Subcutaneous abdominal adipose tissue (tissue), 5 donors: ENCODE measurements around the gene ARHGEF40.

Source experiments
- H3K27ac ChIP-seq: one replicate; pipeline ENCODE4 v1.7.0; 2013; ENCODE audit warnings: low read depth, mild to moderate bottlenecking, inconsistent platforms, low read length, moderate library complexity
- H3K27me3 ChIP-seq, 5 donors: one replicate each; pipeline ENCODE4 v1.7.0; 2013; ENCODE audit warnings: low read length in 5 of 5, inconsistent platforms in 1 of 5; ENCODE audit not compliant: control insufficient read depth in 5 of 5, insufficient read depth in 4 of 5
- H3K36me3 ChIP-seq, 5 donors: one replicate each; pipeline ENCODE4 v1.7.0; 2013; ENCODE audit warnings: low read length in 5 of 5; ENCODE audit not compliant: control insufficient read depth in 5 of 5, insufficient read depth in 5 of 5
- H3K4me1 ChIP-seq, 5 donors: one replicate each; pipeline ENCODE4 v1.7.0; 2013; ENCODE audit warnings: low read length in 5 of 5, mild to moderate bottlenecking in 3 of 5, moderate library complexity in 1 of 5; ENCODE audit not compliant: control insufficient read depth in 5 of 5, insufficient read depth in 5 of 5
- H3K4me3 ChIP-seq, 5 donors: one replicate each; pipeline ENCODE4 v1.7.0; 2013; ENCODE audit warnings: low read length in 5 of 5, low read depth in 1 of 5
- H3K9ac ChIP-seq, 5 donors: one replicate each; pipeline ENCODE4 v1.7.0; 2013; ENCODE audit warnings: low read length in 5 of 5, mild to moderate bottlenecking in 4 of 5, moderate library complexity in 3 of 5
- H3K9me3 ChIP-seq, 5 donors: one replicate each; pipeline ENCODE4 v1.7.0; 2013; ENCODE audit warnings: low read length in 5 of 5; ENCODE audit not compliant: control insufficient read depth in 5 of 5
- donor health status: healthy.
- donor health status: healthy.
- donor health status: healthy.
- donor health status: healthy.
- donor health status: healthy.

The ARHGEF40 gene

DNA sequence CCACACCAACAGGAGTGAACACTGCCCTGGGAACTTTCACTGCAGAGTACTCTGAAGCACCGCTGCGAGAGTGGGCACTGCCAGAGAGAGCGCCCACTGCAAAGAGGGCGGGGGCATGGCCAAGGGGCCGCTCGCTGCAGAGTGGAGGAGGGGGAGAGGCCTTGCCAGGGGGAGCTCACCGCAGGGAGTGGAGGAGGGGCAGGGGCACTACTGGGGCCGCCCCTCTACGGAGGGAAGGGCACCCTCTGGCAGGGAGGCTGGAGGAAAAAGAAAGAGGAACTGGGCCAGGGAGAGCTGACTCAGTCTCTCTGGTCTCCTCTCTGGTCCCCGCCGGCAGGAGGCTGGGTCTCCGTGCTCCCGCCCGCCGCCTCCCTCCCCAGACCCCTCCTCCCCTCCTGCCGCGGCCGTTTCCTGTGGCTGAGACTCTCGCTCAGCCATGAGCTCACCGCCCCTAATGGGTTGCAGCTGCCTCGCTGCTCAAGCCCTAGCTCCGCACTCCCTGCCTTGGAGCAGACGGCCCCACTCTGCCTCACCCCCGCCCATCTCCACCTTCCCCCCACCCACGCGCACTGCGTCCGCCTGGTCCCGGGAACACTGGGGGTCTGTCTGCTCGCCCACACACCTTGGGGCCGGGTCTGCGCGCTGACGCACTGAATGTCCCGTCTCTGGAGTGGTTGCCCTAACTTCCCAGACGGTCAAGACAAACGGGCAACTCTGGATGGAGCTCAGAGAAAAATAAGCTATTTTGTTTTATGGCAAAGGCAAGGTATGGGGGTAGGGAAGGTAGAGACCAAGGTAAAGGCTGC is 1.3 kb downstream of the ARHGEF40 start:
- Histone ChIP-seq H3K9ac (peak overlapping the region; percentile 89 to 93 (median 91)), H3K9me3 (no peaks in the 10 kb centered on the region), H3K27me3 (no peaks in the 10 kb centered on the region), H3K27ac (peak overlapping the region; percentile 98), H3K4me1 (peaks cover 16 to 57% (median 45%) of the 10 kb centered on the region in 5 donors), H3K4me3 (peak overlapping the region; percentile 78 to 88 (median 86)), H3K36me3 (peaks cover 4 to 42% (median 36%) of the 10 kb centered on the region in 5 donors)

GRCh38 chr14:21072031-21072473 is 1.9 kb downstream of the ARHGEF40 start:
- H3K27me3 ChIP-seq = no peaks in the 10 kb centered on the region
- H3K4me3 ChIP-seq = peak overlapping the region; percentile 48 to 88 (median 86)
- peak overlapping the region; percentile 98 for H3K27ac ChIP-seq
- H3K9me3 ChIP-seq = no peaks in the 10 kb centered on the region
- H3K4me1 ChIP-seq = peaks cover 16 to 57% (median 45%) of the 10 kb centered on the region in 5 donors
- H3K9ac ChIP-seq = peak overlapping the region in 4 of 5 donors; percentile 51 to 91 (median 74)
- H3K36me3 ChIP-seq = peaks cover 4 to 48% (median 41%) of the 10 kb centered on the region in 5 donors

DNA sequence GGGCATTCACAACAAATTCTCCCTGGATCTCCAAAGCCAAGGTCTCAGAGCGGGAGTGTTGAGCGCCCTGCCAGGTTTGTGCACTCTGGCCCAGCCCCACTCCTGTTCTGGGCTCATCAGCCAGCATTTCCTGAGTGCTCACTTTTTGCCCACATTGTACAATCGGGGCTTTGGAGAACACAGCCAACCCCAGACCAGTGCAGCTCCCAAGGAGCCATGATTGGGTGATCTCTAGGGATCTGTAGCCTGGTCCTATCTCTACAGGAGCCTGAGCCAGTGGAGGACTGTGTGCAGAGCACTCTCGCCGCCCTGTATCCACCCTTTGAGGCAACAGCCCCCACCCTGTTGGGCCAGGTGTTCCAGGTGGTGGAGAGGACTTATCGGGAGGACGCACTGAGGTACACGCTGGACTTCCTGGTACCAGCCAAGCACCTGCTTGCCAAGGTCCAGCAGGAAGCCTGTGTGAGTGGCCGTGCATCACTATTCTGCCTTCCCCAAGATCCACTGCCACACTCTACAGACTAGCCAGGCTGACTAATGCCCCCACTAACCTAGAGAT is 2.8 kb downstream of the ARHGEF40 start:
- peak overlapping the region in 1 of 5 donors; percentile 84 for H3K9ac ChIP-seq
- peaks cover 16 to 57% (median 45%) of the 10 kb centered on the region in 5 donors for H3K4me1 ChIP-seq
- H3K9me3 ChIP-seq = no peaks in the 10 kb centered on the region
- H3K27me3 ChIP-seq = no peaks in the 10 kb centered on the region
- H3K4me3 ChIP-seq = peak overlapping the region in 1 of 5 donors; percentile 48
- H3K36me3 ChIP-seq = peaks cover 11 to 56% (median 48%) of the 10 kb centered on the region in 5 donors
- peak overlapping the region; percentile 98 for H3K27ac ChIP-seq

- Histone ChIP-seq H3K27ac (no peak overlapping the region), H3K4me3 (no peak overlapping the region), H3K36me3 (peaks cover 11 to 67% (median 58%) of the 10 kb centered on the region in 5 donors), H3K4me1 (peaks cover 14 to 50% (median 38%) of the 10 kb centered on the region in 5 donors), H3K9ac (peak overlapping the region in 1 of 5 donors; percentile 38), H3K9me3 (no peaks in the 10 kb centered on the region), H3K27me3 (no peaks in the 10 kb centered on the region)
Observed at GRCh38 chr14:21073921-21074320, 3.8 kb downstream of the ARHGEF40 start.

- Histone ChIP-seq H3K4me3 (no peak overlapping the region), H3K27ac (no peak overlapping the region), H3K9ac (peak overlapping the region in 1 of 5 donors; percentile 41), H3K4me1 (peaks cover 14 to 43% (median 30%) of the 10 kb centered on the region in 5 donors), H3K27me3 (no peaks in the 10 kb centered on the region), H3K9me3 (no peaks in the 10 kb centered on the region), H3K36me3 (peaks cover 12 to 74% (median 65%) of the 10 kb centered on the region in 5 donors)
Observed at GRCh38 chr14:21074398-21075272, 4.5 kb downstream of the ARHGEF40 start.

- Histone ChIP-seq H3K9ac (no peak overlapping the region), H3K27ac (peak overlapping the region; percentile 27), H3K9me3 (no peaks in the 10 kb centered on the region)
Observed at GRCh38 chr14:21075719-21076437, 5.8 kb downstream of the ARHGEF40 start.

GRCh38 chr14:21077672-21078071 is 7.6 kb downstream of the ARHGEF40 start:
- Histone ChIP-seq H3K27ac (no peak overlapping the region), H3K4me3 (no peak overlapping the region), H3K9me3 (no peaks in the 10 kb centered on the region), H3K27me3 (no peaks in the 10 kb centered on the region), H3K36me3 (peaks cover 15 to 100% (median 95%) of the 10 kb centered on the region in 5 donors), H3K9ac (no peak overlapping the region), H3K4me1 (peaks cover 4 to 27% (median 6%) of the 10 kb centered on the region in 5 donors)

More at GRCh38 chr14:21075719-21076437, 5.8 kb downstream of the ARHGEF40 start:
- Histone ChIP-seq H3K4me3 (no peak overlapping the region), H3K4me1 (peaks cover 14 to 37% (median 22%) of the 10 kb centered on the region in 5 donors), H3K36me3 (peaks cover 15 to 86% (median 78%) of the 10 kb centered on the region in 5 donors), H3K27me3 (no peaks in the 10 kb centered on the region)

DNA sequence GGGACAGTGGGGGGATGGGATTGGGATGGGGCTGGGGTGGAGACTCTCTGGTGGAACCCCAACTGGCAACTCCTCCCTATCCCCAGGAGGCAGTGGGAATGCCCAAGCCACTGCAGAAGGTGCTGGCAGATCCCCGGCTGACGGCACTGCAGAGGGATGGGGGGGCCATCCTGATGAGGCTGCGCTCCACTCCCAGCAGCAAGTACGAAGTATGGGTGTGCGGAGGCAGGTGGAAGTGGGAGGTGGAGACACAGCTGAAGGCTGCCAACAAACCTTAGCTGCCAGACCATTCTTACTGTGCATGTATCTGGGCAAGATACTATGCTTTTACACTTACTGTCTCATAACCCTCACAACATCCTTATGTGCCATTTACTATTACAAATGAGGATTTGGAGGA is 8.2 kb downstream of the ARHGEF40 start:
- no peak overlapping the region for H3K27ac ChIP-seq

GRCh38 chr14:21078726-21079125 is 8.6 kb downstream of the ARHGEF40 start:
- Histone ChIP-seq H3K4me3 (no peak overlapping the region), H3K4me1 (peaks cover 0 to 22% (median under 1%) of the 10 kb centered on the region in 5 donors), H3K9ac (no peak overlapping the region), H3K36me3 (peaks cover 15 to 98% (median 94%) of the 10 kb centered on the region in 5 donors), H3K9me3 (no peaks in the 10 kb centered on the region), H3K27ac (no peak overlapping the region), H3K27me3 (no peaks in the 10 kb centered on the region)

More for the DNA sequence above, 8.2 kb downstream of the ARHGEF40 start:
- H3K4me1 ChIP-seq = peaks cover 0 to 25% (median 0%) of the 10 kb centered on the region in 5 donors
- peaks cover 15 to 99% (median 94%) of the 10 kb centered on the region in 5 donors for H3K36me3 ChIP-seq
- no peak overlapping the region for H3K4me3 ChIP-seq
- no peaks in the 10 kb centered on the region for H3K27me3 ChIP-seq
- no peaks in the 10 kb centered on the region for H3K9me3 ChIP-seq
- H3K9ac ChIP-seq = no peak overlapping the region
